ENCODE data around the gene KERA.

The KERA gene

DNA sequence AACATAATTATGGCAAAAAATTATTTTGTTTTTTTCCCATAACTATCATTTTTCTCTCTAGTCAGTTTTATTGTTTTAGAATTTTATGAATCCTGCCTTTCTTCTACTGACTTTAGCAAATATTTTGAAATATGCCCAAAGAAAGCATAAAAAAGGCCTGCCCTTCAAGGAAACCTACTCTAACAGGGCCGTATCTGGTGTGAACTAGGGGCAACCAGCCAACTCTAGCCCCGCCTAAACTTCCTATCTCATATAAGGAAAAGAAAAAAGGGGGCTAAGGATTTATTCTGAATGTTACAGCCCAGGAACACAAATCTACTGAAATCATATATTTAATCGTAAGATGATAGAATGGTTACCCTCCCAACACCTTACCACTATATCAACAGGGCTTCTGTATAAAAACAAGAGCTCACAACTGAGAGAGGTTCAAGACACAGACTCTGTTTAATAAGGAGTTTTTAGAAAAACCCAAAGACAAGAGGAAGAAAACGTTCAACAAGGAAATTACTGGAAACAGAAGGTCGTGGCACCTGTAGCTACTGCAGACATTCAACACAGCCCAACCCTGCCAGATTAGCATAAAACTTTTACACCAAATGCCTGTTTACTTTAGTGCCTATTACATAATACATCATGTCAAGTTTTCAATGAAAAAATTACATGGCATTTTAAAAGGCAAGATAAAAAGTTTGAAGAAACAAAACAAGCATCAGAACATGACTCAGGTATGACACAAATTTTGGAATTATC is 40.1 kb downstream of the KERA start:
- in situ Hi-C loops (cut with HindIII; ENCODE audit: low sequenced_read_pairs): no loop called here

DNA sequence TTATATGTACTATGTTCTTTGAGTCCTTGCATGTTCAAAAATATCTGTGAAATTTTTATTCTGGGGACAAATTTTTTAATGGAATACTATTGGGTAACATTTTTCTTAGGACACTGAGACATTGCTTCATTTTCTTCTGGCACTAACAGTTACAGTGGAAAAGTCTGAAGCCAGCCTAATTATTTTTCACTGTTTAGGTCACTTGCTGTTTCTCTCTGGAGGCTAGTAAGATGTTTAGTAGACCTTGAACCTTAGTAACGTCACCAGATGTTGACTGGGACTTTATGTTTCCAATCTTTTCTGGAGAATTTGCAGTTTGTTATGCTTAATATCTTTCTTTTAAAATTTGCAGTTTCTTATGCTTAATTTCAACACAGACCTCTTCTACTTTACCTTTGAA is 40.8 kb downstream of the KERA start:
- in situ Hi-C loops (cut with HindIII; ENCODE audit: low sequenced_read_pairs): no loop called here

DNA sequence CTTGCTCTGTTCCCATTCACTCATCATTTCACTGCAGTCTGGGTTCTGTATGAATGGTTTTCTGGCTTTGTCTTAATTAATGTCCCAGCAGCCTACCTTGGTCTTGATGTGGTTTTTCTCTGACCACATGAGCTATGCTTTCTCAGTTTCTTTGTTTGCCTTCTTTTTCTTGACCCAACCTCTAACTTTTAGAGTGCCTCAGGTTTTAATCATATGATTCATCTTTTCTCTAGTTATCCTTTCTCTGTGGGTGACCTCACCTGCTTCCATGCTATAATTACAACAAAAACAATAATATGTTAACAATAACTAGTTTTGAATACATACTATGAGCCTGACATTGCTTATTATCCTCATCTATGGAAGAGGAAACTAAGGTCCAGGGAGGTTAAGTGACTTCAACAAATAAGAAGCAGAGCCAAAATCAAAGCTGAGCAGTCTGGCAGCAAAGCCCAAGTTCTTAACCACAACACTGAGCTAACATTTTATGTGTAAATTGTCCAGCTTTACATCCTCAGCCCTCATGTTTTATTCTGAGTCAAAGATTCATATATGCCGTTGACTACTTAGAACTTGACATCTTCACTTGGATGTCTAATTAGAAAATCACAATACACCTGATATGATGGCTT is 48.4 kb downstream of the KERA start:
- in situ Hi-C loops (cut with HindIII; ENCODE audit: low sequenced_read_pairs): no loop called here

DNA sequence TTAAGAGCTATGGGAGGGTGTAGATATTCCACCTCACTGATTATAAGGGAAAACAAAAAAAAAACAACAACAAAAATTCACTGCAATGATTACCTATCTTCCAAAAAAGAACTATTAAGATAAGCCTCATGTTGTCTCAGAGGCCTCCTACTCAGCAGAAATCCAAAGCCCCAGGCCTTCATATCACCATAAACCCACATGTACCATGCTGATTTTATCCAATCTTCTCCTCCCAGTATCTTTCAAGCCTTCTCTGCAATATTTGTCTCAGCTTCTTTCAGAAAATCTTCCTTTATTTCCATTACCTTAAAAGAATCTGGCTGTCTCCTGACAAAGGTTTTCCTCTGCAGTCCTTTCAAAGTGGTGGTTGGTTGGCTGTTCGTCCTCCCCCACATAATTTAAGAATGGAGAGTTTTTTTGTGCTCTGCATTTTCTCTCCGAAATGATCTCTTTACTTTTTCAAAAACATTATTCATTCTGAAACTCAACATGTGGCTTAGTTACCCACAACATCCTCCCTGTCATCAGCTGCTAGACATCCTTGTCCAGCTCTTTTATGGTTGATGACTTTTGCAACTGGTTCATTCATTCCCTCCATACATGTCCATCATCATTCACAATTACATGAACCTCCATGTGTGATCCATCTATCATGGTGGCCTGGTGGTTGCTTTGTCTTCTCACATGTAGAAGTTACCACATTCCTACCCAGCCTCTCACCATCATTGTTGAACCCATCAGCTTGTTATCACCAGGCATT is 50.1 kb downstream of the KERA start:
- in situ Hi-C loops (cut with HindIII; ENCODE audit: low sequenced_read_pairs): no loop called here

DNA sequence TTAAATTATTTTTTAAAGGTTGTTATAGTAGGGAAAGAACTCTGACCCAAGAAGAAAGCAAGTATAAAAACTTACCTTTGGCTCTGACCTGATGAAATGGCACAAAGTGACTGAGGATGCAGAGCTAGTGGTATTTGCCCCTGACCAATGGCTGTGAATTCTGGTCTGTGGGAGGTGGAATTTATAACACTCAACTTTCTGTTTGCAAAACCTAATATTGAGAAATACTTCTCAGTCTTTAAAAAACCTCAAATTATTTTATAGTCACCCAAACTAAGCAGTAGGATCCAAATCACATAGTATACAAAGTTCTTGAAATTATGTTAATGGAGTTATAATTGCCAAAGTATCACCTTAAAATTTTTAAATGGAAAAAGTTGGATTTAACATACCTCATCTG is 53.0 kb downstream of the KERA start, which contains the start of gene EPYC:
Gene EPYC (minus strand): TSS at position 101 of the 400 bp plus-strand sequence. CDS start 2,407 bp downstream, outside the sequence.
- in situ Hi-C loops (cut with HindIII; ENCODE audit: low sequenced_read_pairs): no loop called here

DNA sequence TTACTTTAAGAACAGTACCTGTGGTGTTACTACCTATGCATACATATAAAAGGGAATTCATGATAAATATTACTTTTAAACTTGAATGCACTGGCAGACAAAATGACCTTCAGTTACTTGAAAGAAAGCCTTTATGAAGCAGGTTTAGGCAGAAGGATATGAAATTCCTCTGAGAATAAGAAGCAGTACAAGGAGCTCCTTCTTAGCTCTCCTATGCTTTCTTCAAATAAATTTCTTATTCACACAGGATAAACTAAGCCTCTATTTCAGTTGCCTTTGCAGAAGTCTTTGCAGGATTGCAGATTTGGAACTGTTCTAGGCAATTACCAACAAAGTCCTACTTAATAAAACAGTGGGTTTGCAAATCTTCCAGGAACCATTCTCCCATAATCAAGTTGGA is 54.1 kb downstream of the KERA start:
- in situ Hi-C loops (cut with HindIII; ENCODE audit: low sequenced_read_pairs): no loop called here

DNA sequence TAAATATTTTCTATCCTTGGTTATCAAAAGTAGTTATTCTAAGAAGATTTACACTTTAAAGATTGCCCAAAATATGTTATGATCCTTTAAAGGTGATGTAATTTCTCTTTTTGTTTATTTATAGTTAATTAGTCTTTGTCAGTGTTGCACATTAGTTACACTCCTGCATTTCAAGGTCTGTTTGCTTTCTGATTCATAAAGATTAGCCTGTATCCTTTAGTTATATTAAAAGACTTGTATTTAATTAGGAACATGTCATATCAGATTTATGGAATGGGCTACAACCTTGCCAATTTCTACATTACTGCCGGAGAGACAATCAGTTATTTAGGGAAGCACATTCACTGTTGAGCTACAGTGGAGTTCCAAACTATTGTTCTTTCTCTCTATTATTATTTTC is 56.5 kb downstream of the KERA start:
- in situ Hi-C loops (cut with HindIII; ENCODE audit: low sequenced_read_pairs): no loop called here

All from endothelial cell of hepatic sinusoid (primary cell).